GM19025 (cell line): Measurements from ENCODE around the gene SNN.

ENCODE experiments used
- ATAC-seq: cut with Tn5 transposase; IDR thresholded peaks from one replicate; pipeline ENCODE4 v1.9.1; 2021; ENCODE audit warnings: mild to moderate bottlenecking, low read depth, moderate library complexity; ENCODE audit not compliant: unreplicated experiment

Gene SNN

GRCh38 chr16:11726008-11726407 is 57.8 kb downstream of the SNN start:
- ATAC-seq = no peak

GRCh38 chr16:11727796-11728543 is 59.7 kb downstream of the SNN start:
- ATAC-seq = no peak
